Neuron (in vitro differentiated cells): ENCODE results near the gene GMPPB.
A peak's percentile ranks its signal among the peaks of the same experiment; 100 is the strongest.
"Not testable (repeated sequence)": the region's sequence is repeated elsewhere in the genome, so short reads cannot be mapped to it uniquely, and the experiment has no call there.

Experiments
- H2AFZ ChIP-seq: one replicate; pipeline ENCODE4 v1.6.1; 2013; ENCODE audit warnings: low read depth, mild to moderate bottlenecking, inconsistent platforms, low read length, moderate library complexity
- H3K27me3 ChIP-seq: one replicate; pipeline ENCODE4 v1.6.1; 2013; ENCODE audit warnings: low read length; ENCODE audit not compliant: insufficient read depth
- H3K36me3 ChIP-seq: one replicate; pipeline ENCODE4 v1.6.1; 2013; ENCODE audit warnings: low read length; ENCODE audit not compliant: insufficient read depth
- H3K4me1 ChIP-seq: one replicate; pipeline ENCODE4 v1.6.1; 2013; ENCODE audit warnings: low read length; ENCODE audit not compliant: insufficient read depth
- H3K4me3 ChIP-seq: 2 replicates; pipeline ENCODE4 v1.5.1; 2013; ENCODE audit warnings: mild to moderate bottlenecking, low read length, moderate library complexity
- H3K9me3 ChIP-seq: one replicate; pipeline ENCODE4 v1.6.1; 2013; ENCODE audit warnings: low read length

GMPPB gene

GRCh38 chr3:49689046-49689907 is 34.5 kb downstream of the GMPPB start, which contains the start of the genes MST1 and RNF123:
TSS of gene MST1 (minus strand) at chr3:49689474. CDS start at chr3:49688691, 783 bp downstream.
TSS of gene RNF123 (plus strand) at chr3:49689557. CDS start at chr3:49691166, 1,609 bp downstream.
- peak within 1 kb of the TSS; percentile 46 for H2AFZ ChIP-seq
- no peaks in the 10 kb centered on the region for H3K9me3 ChIP-seq
- H3K4me3 ChIP-seq: peak within 1 kb of the TSS; percentile 79
- peaks cover 2% of the 10 kb centered on the region for H3K36me3 ChIP-seq
- H3K4me1 ChIP-seq: peaks cover 13% of the 10 kb centered on the region
- H3K27me3 ChIP-seq: no peaks in the 10 kb centered on the region

- not testable (repeated sequence) for H3K36me3 ChIP-seq, H3K9me3 ChIP-seq, H3K27me3 ChIP-seq
- Histone ChIP-seq H2AFZ (peak overlapping the region; percentile 46), H3K4me3 (peak overlapping the region; percentile 79), H3K4me1 (peaks cover 13% of the 10 kb centered on the region)
These were observed 35.3 kb downstream of the GMPPB start for GRCh38 chr3:49688338-49689045.

- H2AFZ ChIP-seq, H3K27me3 ChIP-seq, H3K4me3 ChIP-seq, H3K9me3 ChIP-seq: not testable (repeated sequence)
- Histone ChIP-seq H3K4me1 (peaks cover 13% of the 10 kb centered on the region), H3K36me3 (peaks cover 17% of the 10 kb centered on the region)
These were observed 36.3 kb downstream of the GMPPB start for GRCh38 chr3:49687424-49687795.

GRCh38 chr3:49686769-49687423 is 36.9 kb downstream of the GMPPB start:
- Histone ChIP-seq H3K4me1 (peaks cover 13% of the 10 kb centered on the region), H3K36me3 (peaks cover 22% of the 10 kb centered on the region)
- not testable (repeated sequence) for H3K27me3 ChIP-seq, H2AFZ ChIP-seq, H3K9me3 ChIP-seq, H3K4me3 ChIP-seq

- not testable (repeated sequence) for H3K9me3 ChIP-seq, H3K27me3 ChIP-seq, H2AFZ ChIP-seq, H3K4me3 ChIP-seq
- peaks cover 27% of the 10 kb centered on the region for H3K36me3 ChIP-seq
- H3K4me1 ChIP-seq: peaks cover 13% of the 10 kb centered on the region
These were observed 37.4 kb downstream of the GMPPB start for GRCh38 chr3:49686346-49686745.

GRCh38 chr3:49685846-49686245 is 37.9 kb downstream of the GMPPB start:
- H3K9me3 ChIP-seq, H3K27me3 ChIP-seq, H2AFZ ChIP-seq, H3K4me3 ChIP-seq: not testable (repeated sequence)
- Histone ChIP-seq H3K36me3 (peaks cover 31% of the 10 kb centered on the region), H3K4me1 (peaks cover 13% of the 10 kb centered on the region)

GRCh38 chr3:49685103-49685502 is 38.6 kb downstream of the GMPPB start:
- not testable (repeated sequence) for H3K9me3 ChIP-seq, H3K4me3 ChIP-seq, H2AFZ ChIP-seq, H3K27me3 ChIP-seq, H3K4me1 ChIP-seq
- peaks cover 38% of the 10 kb centered on the region for H3K36me3 ChIP-seq

GRCh38 chr3:49684453-49684852 is 39.3 kb downstream of the GMPPB start:
- not testable (repeated sequence) for H3K4me3 ChIP-seq, H3K4me1 ChIP-seq, H3K27me3 ChIP-seq, H2AFZ ChIP-seq, H3K9me3 ChIP-seq
- peaks cover 45% of the 10 kb centered on the region for H3K36me3 ChIP-seq

- no peaks in the 10 kb centered on the region for H3K9me3 ChIP-seq
- peaks cover 57% of the 10 kb centered on the region for H3K36me3 ChIP-seq
- no peaks in the 10 kb centered on the region for H3K4me1 ChIP-seq
- no peak overlapping the region for H2AFZ ChIP-seq
- no peaks in the 10 kb centered on the region for H3K27me3 ChIP-seq
- no peak overlapping the region for H3K4me3 ChIP-seq
These were observed 40.6 kb downstream of the GMPPB start for GRCh38 chr3:49683162-49683561.

GRCh38 chr3:49681543-49681942 is 42.2 kb downstream of the GMPPB start:
- no peak overlapping the region for H3K4me3 ChIP-seq
- no peak overlapping the region for H2AFZ ChIP-seq
- H3K36me3 ChIP-seq: peaks cover 73% of the 10 kb centered on the region
- no peaks in the 10 kb centered on the region for H3K27me3 ChIP-seq
- no peaks in the 10 kb centered on the region for H3K4me1 ChIP-seq
- no peaks in the 10 kb centered on the region for H3K9me3 ChIP-seq

GRCh38 chr3:49681232-49681522 is 42.6 kb downstream of the GMPPB start:
- H2AFZ ChIP-seq: no peak overlapping the region
- H3K36me3 ChIP-seq: peaks cover 77% of the 10 kb centered on the region
- no peaks in the 10 kb centered on the region for H3K9me3 ChIP-seq
- H3K4me3 ChIP-seq: no peak overlapping the region
- H3K4me1 ChIP-seq: no peaks in the 10 kb centered on the region
- H3K27me3 ChIP-seq: no peaks in the 10 kb centered on the region

GRCh38 chr3:49680493-49681231 is 43.1 kb downstream of the GMPPB start:
- Histone ChIP-seq H2AFZ (no peak overlapping the region), H3K4me1 (no peaks in the 10 kb centered on the region), H3K9me3 (no peaks in the 10 kb centered on the region), H3K4me3 (no peak overlapping the region), H3K36me3 (peaks cover 82% of the 10 kb centered on the region), H3K27me3 (no peaks in the 10 kb centered on the region)

- Histone ChIP-seq H3K4me3 (no peak overlapping the region), H3K27me3 (no peaks in the 10 kb centered on the region), H3K36me3 (peaks cover 54% of the 10 kb centered on the region)
These were observed 47.8 kb downstream of the GMPPB start for GRCh38 chr3:49675912-49676311.

More at GRCh38 chr3:49675912-49676311, 47.8 kb downstream of the GMPPB start:
- Histone ChIP-seq H3K9me3 (no peaks in the 10 kb centered on the region), H3K4me1 (peaks cover 13% of the 10 kb centered on the region), H2AFZ (no peak overlapping the region)
